ENCODE results near the gene PPP1R12A.

The PPP1R12A gene

GRCh38 chr12:79935624-79936345, 888 bp upstream of the PPP1R12A start:
- DNase-seq = peak; percentile 52

GRCh38 chr12:79934281-79935020, 446 bp downstream of the PPP1R12A start:
- peak; percentile 53 for DNase-seq

- DNase-seq = peak; percentile 30
Observed at GRCh38 chr12:79933532-79934264, 1.2 kb downstream of the PPP1R12A start.

GRCh38 chr12:79933043-79933442, 1.9 kb downstream of the PPP1R12A start:
- no peak for DNase-seq

GRCh38 chr12:79932357-79932756, 2.5 kb downstream of the PPP1R12A start:
- DNase-seq = no peak

GRCh38 chr12:79929065-79929464, 5.8 kb downstream of the PPP1R12A start:
- no peak for DNase-seq

GRCh38 chr12:79927772-79928474, 7.0 kb downstream of the PPP1R12A start:
- peak; percentile 22 for DNase-seq

GRCh38 chr12:79926951-79927350, 7.9 kb downstream of the PPP1R12A start:
- DNase-seq = no peak

- DNase-seq = no peak
Observed at GRCh38 chr12:79925492-79925891, 9.4 kb downstream of the PPP1R12A start.

GRCh38 chr12:79921786-79922185, 13.1 kb downstream of the PPP1R12A start:
- DNase-seq = no peak

GRCh38 chr12:79920421-79921238, 14.3 kb downstream of the PPP1R12A start:
- DNase-seq = no peak

GRCh38 chr12:79919762-79920161, 15.1 kb downstream of the PPP1R12A start:
- DNase-seq = no peak

GRCh38 chr12:79916826-79917225, 18.1 kb downstream of the PPP1R12A start:
- no peak for DNase-seq

GRCh38 chr12:79911889-79912656, 22.8 kb downstream of the PPP1R12A start:
- peak; percentile 54 for DNase-seq

GRCh38 chr12:79908366-79908765, 26.5 kb downstream of the PPP1R12A start:
- DNase-seq = no peak

GRCh38 chr12:79901506-79901905, 33.4 kb downstream of the PPP1R12A start:
- no peak for DNase-seq

GRCh38 chr12:79900951-79901350, 33.9 kb downstream of the PPP1R12A start:
- DNase-seq = no peak

- no peak for DNase-seq
Observed at GRCh38 chr12:79900199-79900598, 34.7 kb downstream of the PPP1R12A start.

GRCh38 chr12:79897617-79898016, 37.3 kb downstream of the PPP1R12A start:
- peak; percentile 93 for DNase-seq

GRCh38 chr12:79895804-79896203, 39.1 kb downstream of the PPP1R12A start:
- DNase-seq = no peak

- no peak for DNase-seq
Observed at GRCh38 chr12:79895071-79895470, 39.8 kb downstream of the PPP1R12A start.

All from HCEC 1CT (cell line).